ENCODE measurements around the gene HNRNPA1. TPM values are rescaled to one million over a fixed set of nuclear protein-coding genes. Genes with fewer than 3 reads are reported as not detected.
A peak's percentile ranks its signal among the peaks of the same experiment; 100 is the strongest.
"Not testable (repeated sequence)": the region's sequence is repeated elsewhere in the genome, so short reads cannot be mapped to it uniquely, and the experiment has no call there.

Gene HNRNPA1
- polyA plus RNA-seq (2012; ENCODE audit: insufficient read depth, insufficient read length, low read depth) = 1,163 TPM

GRCh38 chr12:54280468-54281260, at the start of gene HNRNPA1:
Gene HNRNPA1, plus strand, starts transcription at chr12:54280726. Its CDS starts 82 bp downstream, at chr12:54280808.
- H3K4me3 ChIP-seq (ENCODE audit: low read depth, low read length) = peak within 1 kb of the TSS; percentile 78
- no peaks in the 10 kb centered on the region for H3K9me3 ChIP-seq
- H3K36me3 ChIP-seq = peaks cover 52% of the 10 kb centered on the region
- H3K4me1 ChIP-seq = no peaks in the 10 kb centered on the region
- no peaks in the 10 kb centered on the region for H3K27me3 ChIP-seq
- TF ChIP-seq, protein P1, sequence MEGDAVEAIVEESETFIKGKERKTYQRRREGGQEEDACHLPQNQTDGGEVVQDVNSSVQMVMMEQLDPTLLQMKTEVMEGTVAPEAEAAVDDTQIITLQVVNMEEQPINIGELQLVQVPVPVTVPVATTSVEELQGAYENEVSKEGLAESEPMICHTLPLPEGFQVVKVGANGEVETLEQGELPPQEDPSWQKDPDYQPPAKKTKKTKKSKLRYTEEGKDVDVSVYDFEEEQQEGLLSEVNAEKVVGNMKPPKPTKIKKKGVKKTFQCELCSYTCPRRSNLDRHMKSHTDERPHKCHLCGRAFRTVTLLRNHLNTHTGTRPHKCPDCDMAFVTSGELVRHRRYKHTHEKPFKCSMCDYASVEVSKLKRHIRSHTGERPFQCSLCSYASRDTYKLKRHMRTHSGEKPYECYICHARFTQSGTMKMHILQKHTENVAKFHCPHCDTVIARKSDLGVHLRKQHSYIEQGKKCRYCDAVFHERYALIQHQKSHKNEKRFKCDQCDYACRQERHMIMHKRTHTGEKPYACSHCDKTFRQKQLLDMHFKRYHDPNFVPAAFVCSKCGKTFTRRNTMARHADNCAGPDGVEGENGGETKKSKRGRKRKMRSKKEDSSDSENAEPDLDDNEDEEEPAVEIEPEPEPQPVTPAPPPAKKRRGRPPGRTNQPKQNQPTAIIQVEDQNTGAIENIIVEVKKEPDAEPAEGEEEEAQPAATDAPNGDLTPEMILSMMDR (IDR thresholded peaks at IDR 0.05; ENCODE audit: low read depth, low read length) = no peak
- peak; percentile 97 for DNase-seq

DNA sequence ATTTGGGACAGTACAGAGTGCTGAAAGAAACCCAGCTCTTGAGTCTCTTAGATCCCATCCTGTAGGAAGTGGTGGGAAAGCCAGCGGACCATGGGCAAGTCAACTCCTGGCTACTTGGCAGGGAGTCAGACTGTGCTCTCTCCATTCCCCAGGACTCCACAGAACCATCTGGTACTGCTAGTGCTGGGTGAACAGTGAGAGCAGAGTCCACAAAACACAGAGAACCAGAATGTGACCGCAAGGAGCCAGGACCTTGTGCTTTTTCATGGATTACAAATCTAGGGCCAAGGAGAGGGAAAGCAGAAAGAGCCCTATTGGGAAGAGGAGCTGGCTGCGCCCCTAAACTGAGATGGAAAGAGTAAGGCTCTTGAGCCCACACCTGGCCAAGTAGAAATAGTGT, 49.3 kb upstream of the HNRNPA1 start:
- H3K4me3 ChIP-seq (ENCODE audit: low read depth, low read length); DNase-seq; H3K4me1 ChIP-seq; H3K27me3 ChIP-seq; H3K9me3 ChIP-seq: not testable (repeated sequence)
- H3K36me3 ChIP-seq = peaks cover 33% of the 10 kb centered on the region

DNA sequence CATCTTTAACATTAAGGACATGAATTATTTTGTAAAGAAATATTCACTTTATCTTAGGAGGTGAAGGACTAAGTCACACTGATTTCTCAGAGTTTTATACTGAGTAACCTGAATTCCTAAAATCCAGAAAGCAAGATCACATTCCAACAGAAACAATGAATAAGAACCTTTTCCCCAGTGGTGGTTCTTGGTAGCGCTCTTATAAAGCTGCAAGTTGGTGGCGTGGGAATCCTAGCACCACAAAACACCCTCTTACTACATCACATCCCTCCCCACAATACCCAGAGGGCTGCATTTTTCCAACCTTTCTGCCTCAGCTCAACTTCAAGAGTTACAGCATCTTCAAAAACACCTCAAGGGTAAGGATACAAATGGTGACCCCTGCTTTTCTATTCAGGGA, 47.7 kb upstream of the HNRNPA1 start:
- Histone ChIP-seq H3K4me1 (no peaks in the 10 kb centered on the region; the same call in 1 of the 2 replicates), H3K4me3 (ENCODE audit: low read depth, low read length) (no peak overlapping the region), H3K9me3 (no peaks in the 10 kb centered on the region), H3K27me3 (no peaks in the 10 kb centered on the region), H3K36me3 (peaks cover 48% of the 10 kb centered on the region)
- TF ChIP-seq, protein P1 (IDR thresholded peaks at IDR 0.05; ENCODE audit: low read depth, low read length) = peak; percentile 28
- DNase-seq = no peak

- DNase-seq = no peak
- Histone ChIP-seq H3K27me3 (no peaks in the 10 kb centered on the region), H3K9me3 (no peaks in the 10 kb centered on the region), H3K4me1 (no peaks in the 10 kb centered on the region; the same call in 1 of the 2 replicates), H3K36me3 (peaks cover 83% of the 10 kb centered on the region), H3K4me3 (ENCODE audit: low read depth, low read length) (no peak overlapping the region)
- TF ChIP-seq, protein P1 (IDR thresholded peaks at IDR 0.05; ENCODE audit: low read depth, low read length) = no peak
Observed at GRCh38 chr12:54238531-54238930, 42.0 kb upstream of the HNRNPA1 start.

DNA sequence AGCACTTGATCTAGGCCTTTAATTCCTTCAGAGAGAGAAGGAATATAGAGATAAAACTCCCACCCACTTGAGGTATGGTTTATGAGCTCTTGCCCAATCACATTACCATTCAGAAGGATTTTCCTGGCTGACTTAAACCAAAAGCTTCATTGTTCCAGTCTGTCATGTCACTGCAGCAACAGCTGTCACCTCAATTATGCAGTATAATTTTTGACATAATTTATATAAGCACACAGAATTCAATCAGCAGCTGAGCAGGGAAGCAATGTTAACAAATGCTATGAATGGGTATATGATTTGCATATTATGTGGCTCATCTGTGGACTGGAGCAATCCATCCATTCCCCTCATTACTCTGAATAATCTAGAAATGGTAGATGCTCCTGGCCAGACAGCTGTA, 40.9 kb upstream of the HNRNPA1 start:
- peaks cover 83% of the 10 kb centered on the region for H3K36me3 ChIP-seq
- no peak for DNase-seq
- H3K4me1 ChIP-seq = no peaks in the 10 kb centered on the region; the same call in 1 of the 2 replicates
- no peak overlapping the region for H3K4me3 ChIP-seq (ENCODE audit: low read depth, low read length)
- TF ChIP-seq, protein P1 (IDR thresholded peaks at IDR 0.05; ENCODE audit: low read depth, low read length) = no peak
- H3K27me3 ChIP-seq = no peaks in the 10 kb centered on the region
- no peaks in the 10 kb centered on the region for H3K9me3 ChIP-seq

DNA sequence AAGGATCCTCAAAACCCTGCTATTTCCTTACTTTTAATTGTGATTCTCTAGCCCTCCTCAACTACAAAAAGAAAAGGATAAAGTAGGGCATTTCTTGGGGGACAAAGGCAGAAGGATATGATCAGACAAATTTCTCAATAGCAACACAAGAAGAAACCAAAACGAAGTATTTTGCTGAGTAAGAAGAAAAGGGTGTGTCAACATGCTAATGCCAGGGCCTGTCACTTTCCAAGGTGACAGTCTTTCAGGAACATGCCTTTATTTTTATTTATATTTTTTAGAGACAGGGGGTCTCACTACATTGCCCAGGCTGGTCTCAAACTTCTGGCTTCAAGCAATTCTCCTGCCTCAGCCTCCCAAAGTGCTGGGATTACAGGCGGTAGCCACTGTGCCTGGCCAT, 40.4 kb upstream of the HNRNPA1 start:
- no peak for DNase-seq
- no peaks in the 10 kb centered on the region for H3K27me3 ChIP-seq
- H3K9me3 ChIP-seq = no peaks in the 10 kb centered on the region
- H3K4me3 ChIP-seq (ENCODE audit: low read depth, low read length) = no peak overlapping the region
- H3K36me3 ChIP-seq = peaks cover 85% of the 10 kb centered on the region
- TF ChIP-seq, protein P1 (IDR thresholded peaks at IDR 0.05; ENCODE audit: low read depth, low read length) = no peak
- H3K4me1 ChIP-seq = no peaks in the 10 kb centered on the region; the same call in 1 of the 2 replicates

All from BE2C (cell line).